ENCODE data around the gene ARID5B. TPM values are rescaled to one million over a fixed set of nuclear protein-coding genes. Genes with fewer than 3 reads are reported as not detected.
A peak's percentile ranks its signal among the peaks of the same experiment; 100 is the strongest.

ARID5B gene
- total RNA-seq, 2 experiments from 2014 or later: 73.8 to 106 TPM

GRCh38 chr10:61983255-61983654 is 81.8 kb downstream of the ARID5B start:
- Mint-ChIP-seq H3K27ac (peak overlapping the region; percentile 32), H3K4me1 (peaks cover 83% of the 10 kb centered on the region), H3K27me3 (no peaks in the 10 kb centered on the region), H3K9me3 (ENCODE audit: low read depth) (no peaks in the 10 kb centered on the region), H3K36me3 (ENCODE audit: low read depth) (peaks cover 75% of the 10 kb centered on the region), H3K4me3 (no peak overlapping the region)
- no peak for DNase-seq
- intact Hi-C loops (cut with DNase I, micrococcal nuclease): no loop called here
- ATAC-seq: no peak
- POLR2A ChIA-PET: no interaction called here
- CTCF ChIA-PET: interaction anchor here (1.1 to 1.2 kb wide), 2 partner anchors 8 to 10 kb away, joined by 3 to 5 read pairs; no protein-coding TSS in a partner anchor

- Mint-ChIP-seq H3K9me3 (ENCODE audit: low read depth) (no peaks in the 10 kb centered on the region), H3K4me3 (no peak overlapping the region), H3K27me3 (no peaks in the 10 kb centered on the region), H3K36me3 (ENCODE audit: low read depth) (peaks cover 64% of the 10 kb centered on the region), H3K27ac (peak overlapping the region; percentile 99), H3K4me1 (peaks cover 84% of the 10 kb centered on the region)
- ChIA-PET POLR2A (no interaction called here), CTCF (interaction anchor here (0.7 to 1.0 kb wide), 2 partner anchors 46 to 390 kb away, joined by 3 read pairs; no protein-coding TSS in a partner anchor)
- no peak for ATAC-seq
- DNase-seq: no peak
- intact Hi-C loops (cut with DNase I, micrococcal nuclease): loop anchor here in 1 of 2 experiments (5.0 kb wide), 1 partner anchor 1372 kb away; no protein-coding TSS in a partner anchor
These were observed 83.4 kb downstream of the ARID5B start for GRCh38 chr10:61984803-61985418.

- intact Hi-C loops (cut with DNase I, micrococcal nuclease): loop anchor here in 1 of 2 experiments (2.0 to 5.0 kb wide), 2 partner anchors 19 to 1372 kb away; no protein-coding TSS in a partner anchor
- Mint-ChIP-seq H3K27ac (peak overlapping the region; percentile 99), H3K4me1 (peaks cover 90% of the 10 kb centered on the region), H3K4me3 (no peak overlapping the region), H3K36me3 (ENCODE audit: low read depth) (peaks cover 64% of the 10 kb centered on the region), H3K27me3 (no peaks in the 10 kb centered on the region), H3K9me3 (ENCODE audit: low read depth) (peaks cover 2% of the 10 kb centered on the region)
- DNase-seq (no peak), ATAC-seq (no peak)
- ChIA-PET CTCF (interaction anchor here (0.5 to 3.9 kb wide), 4 partner anchors 10 to 445 kb away, joined by 3 to 20 read pairs (median 6); no protein-coding TSS in a partner anchor), POLR2A (interaction anchor here (0.7 to 1.5 kb wide), 2 partner anchors 19 to 38 kb away, joined by 3 to 4 read pairs; no protein-coding TSS in a partner anchor)
These were observed 84.2 kb downstream of the ARID5B start for GRCh38 chr10:61985715-61986114.

GRCh38 chr10:61986382-61986781 is 84.9 kb downstream of the ARID5B start:
- peaks cover 2% of the 10 kb centered on the region for H3K9me3 Mint-ChIP-seq (ENCODE audit: low read depth)
- peak overlapping the region; percentile 99 for H3K27ac Mint-ChIP-seq
- ChIA-PET CTCF (interaction anchor here (1.0 to 3.9 kb wide), 5 partner anchors 11 to 257 kb away, joined by 3 to 20 read pairs (median 3); no protein-coding TSS in a partner anchor), POLR2A (interaction anchor here (0.7 to 4.1 kb wide), 3 partner anchors 20 to 63 kb away, joined by 3 to 51 read pairs (median 4); no protein-coding TSS in a partner anchor)
- intact Hi-C loops (cut with DNase I, micrococcal nuclease): loop anchor here in 1 of 2 experiments (2.0 to 5.0 kb wide), 2 partner anchors 20 to 1371 kb away; no protein-coding TSS in a partner anchor
- H3K36me3 Mint-ChIP-seq (ENCODE audit: low read depth): peaks cover 68% of the 10 kb centered on the region
- peaks cover 92% of the 10 kb centered on the region for H3K4me1 Mint-ChIP-seq
- no peaks in the 10 kb centered on the region for H3K27me3 Mint-ChIP-seq
- ATAC-seq: no peak
- peak overlapping the region; percentile 42 for H3K4me3 Mint-ChIP-seq
- no peak for DNase-seq

GRCh38 chr10:61986788-61987492 is 85.4 kb downstream of the ARID5B start:
- peaks cover 2% of the 10 kb centered on the region for H3K9me3 Mint-ChIP-seq (ENCODE audit: low read depth)
- no peaks in the 10 kb centered on the region for H3K27me3 Mint-ChIP-seq
- H3K36me3 Mint-ChIP-seq (ENCODE audit: low read depth): peaks cover 70% of the 10 kb centered on the region
- ATAC-seq: no peak
- H3K27ac Mint-ChIP-seq: peak overlapping the region; percentile 99
- peaks cover 92% of the 10 kb centered on the region for H3K4me1 Mint-ChIP-seq
- intact Hi-C loops (cut with DNase I, micrococcal nuclease): loop anchor here (1.0 to 5.0 kb wide), 3 partner anchors 11 to 1370 kb away; no protein-coding TSS in a partner anchor
- ChIA-PET CTCF (interaction anchor here (0.5 to 3.9 kb wide), 9 partner anchors 11 to 256 kb away, joined by 3 to 20 read pairs (median 4); no protein-coding TSS in a partner anchor), POLR2A (interaction anchor here (0.6 to 4.1 kb wide), 5 partner anchors 20 to 63 kb away, joined by 3 to 51 read pairs (median 5); no protein-coding TSS in a partner anchor)
- no peak for DNase-seq
- H3K4me3 Mint-ChIP-seq: peak overlapping the region; percentile 42

- CTCF ChIA-PET: interaction anchor here (0.5 to 3.9 kb wide), 16 partner anchors 12 to 198 kb away, joined by 3 to 20 read pairs (median 4); partner anchors contain the start of gene ARID5B
- Mint-ChIP-seq H3K4me1 (peaks cover 92% of the 10 kb centered on the region), H3K9me3 (ENCODE audit: low read depth) (peaks cover 2% of the 10 kb centered on the region), H3K36me3 (ENCODE audit: low read depth) (peaks cover 73% of the 10 kb centered on the region), H3K27ac (peak overlapping the region; percentile 99), H3K27me3 (no peaks in the 10 kb centered on the region), H3K4me3 (peak overlapping the region; percentile 29)
- POLR2A ChIA-PET: interaction anchor here (0.6 to 4.1 kb wide), 19 partner anchors 15 to 200 kb away, joined by 3 to 51 read pairs (median 5); no protein-coding TSS in a partner anchor
- ATAC-seq: peak; percentile 40
- intact Hi-C loops (cut with DNase I, micrococcal nuclease): loop anchor here (1.0 to 5.0 kb wide), 3 partner anchors 11 to 1370 kb away; no protein-coding TSS in a partner anchor
- DNase-seq: no peak
These were observed 86.0 kb downstream of the ARID5B start for GRCh38 chr10:61987537-61987936.

- Mint-ChIP-seq H3K4me3 (peak overlapping the region; percentile 29), H3K9me3 (ENCODE audit: low read depth) (peaks cover 2% of the 10 kb centered on the region), H3K27me3 (no peaks in the 10 kb centered on the region), H3K4me1 (peaks cover 92% of the 10 kb centered on the region), H3K27ac (peak overlapping the region; percentile 99), H3K36me3 (ENCODE audit: low read depth) (peaks cover 71% of the 10 kb centered on the region)
- intact Hi-C loops (cut with DNase I, micrococcal nuclease): loop anchor here (1.0 to 5.0 kb wide), 8 partner anchors 12 to 1369 kb away; no protein-coding TSS in a partner anchor
- POLR2A ChIA-PET: interaction anchor here (0.6 to 4.1 kb wide), 18 partner anchors 14 to 199 kb away, joined by 3 to 51 read pairs (median 6); no protein-coding TSS in a partner anchor
- ATAC-seq (peak; percentile 89), DNase-seq (peak; percentile 40)
- CTCF ChIA-PET: interaction anchor here (0.5 to 3.9 kb wide), 21 partner anchors 12 to 829 kb away, joined by 3 to 20 read pairs (median 4); partner anchors contain the start of gene ARID5B
These were observed 86.5 kb downstream of the ARID5B start for GRCh38 chr10:61987951-61988379.

GRCh38 chr10:61989995-61990760 is 88.7 kb downstream of the ARID5B start:
- ChIA-PET POLR2A (interaction anchor here (1.0 to 4.1 kb wide), 2 partner anchors 60 to 196 kb away, joined by 4 to 51 read pairs; no protein-coding TSS in a partner anchor), CTCF (interaction anchor here (0.5 to 2.9 kb wide), 4 partner anchors 50 to 828 kb away, joined by 3 to 15 read pairs (median 3); partner anchors contain the start of gene ARID5B)
- DNase-seq: no peak
- Mint-ChIP-seq H3K4me1 (peaks cover 95% of the 10 kb centered on the region), H3K36me3 (ENCODE audit: low read depth) (peaks cover 60% of the 10 kb centered on the region), H3K27ac (peak overlapping the region; percentile 95), H3K27me3 (no peaks in the 10 kb centered on the region), H3K9me3 (ENCODE audit: low read depth) (peaks cover 2% of the 10 kb centered on the region), H3K4me3 (no peak overlapping the region)
- intact Hi-C loops (cut with DNase I, micrococcal nuclease): loop anchor here (5.0 to 10.0 kb wide), 2 partner anchors 205 to 1367 kb away; no protein-coding TSS in a partner anchor
- no peak for ATAC-seq

- Mint-ChIP-seq H3K27me3 (no peaks in the 10 kb centered on the region), H3K27ac (peak overlapping the region; percentile 95), H3K36me3 (ENCODE audit: low read depth) (peaks cover 60% of the 10 kb centered on the region), H3K4me1 (peaks cover 95% of the 10 kb centered on the region), H3K4me3 (no peak overlapping the region), H3K9me3 (ENCODE audit: low read depth) (peaks cover 2% of the 10 kb centered on the region)
- ATAC-seq: no peak
- ChIA-PET POLR2A (interaction anchor here (1.0 kb wide), 1 partner anchor 195 kb away, joined by 4 read pairs; no protein-coding TSS in a partner anchor), CTCF (interaction anchor here (1.0 kb wide), 1 partner anchor 50 kb away, joined by 3 read pairs; no protein-coding TSS in a partner anchor)
- DNase-seq: no peak
- intact Hi-C loops (cut with DNase I, micrococcal nuclease): loop anchor here in 1 of 2 experiments (10.0 kb wide), 1 partner anchor 206 kb away; no protein-coding TSS in a partner anchor
These were observed 89.2 kb downstream of the ARID5B start for GRCh38 chr10:61990761-61991135.

GRCh38 chr10:61991166-61991565 is 89.7 kb downstream of the ARID5B start:
- POLR2A ChIA-PET: interaction anchor here (0.8 to 3.1 kb wide), 3 partner anchors 29 to 59 kb away, joined by 3 to 48 read pairs (median 27); no protein-coding TSS in a partner anchor
- H3K27me3 Mint-ChIP-seq: no peaks in the 10 kb centered on the region

More at GRCh38 chr10:61991166-61991565, 89.7 kb downstream of the ARID5B start:
- Mint-ChIP-seq H3K36me3 (ENCODE audit: low read depth) (peaks cover 60% of the 10 kb centered on the region), H3K27ac (peak overlapping the region; percentile 95), H3K9me3 (ENCODE audit: low read depth) (peaks cover 2% of the 10 kb centered on the region), H3K4me3 (no peak overlapping the region), H3K4me1 (peaks cover 94% of the 10 kb centered on the region)
- CTCF ChIA-PET: interaction anchor here (3.6 kb wide), 1 partner anchor 58 kb away, joined by 21 read pairs; no protein-coding TSS in a partner anchor
- intact Hi-C loops (cut with DNase I, micrococcal nuclease): loop anchor here in 1 of 2 experiments (10.0 kb wide), 1 partner anchor 206 kb away; no protein-coding TSS in a partner anchor
- DNase-seq: no peak
- no peak for ATAC-seq

Measured in activated CD4-positive, alpha-beta T cell treated with anti-CD3 and anti-CD28 coated beads for 36 hours (primary cell).